Adrenal gland (tissue), 5 donors: ENCODE measurements around the gene SIGLEC9.

Experiments used
- POLR2A ChIP-seq, 2 donors: fragments of 450-650 bp; IDR thresholded peaks; one replicate each; pipeline ENCODE4 v1.6.1; 2017; ENCODE audit warnings: antibody characterized with exemption in 2 of 2, mild to moderate bottlenecking in 2 of 2, moderate library complexity in 1 of 2
- TF ChIP-seq, protein P1 (sequence below), 6 experiments: fragments of 450-650 bp in 4 of 6; fragments of 200-600 bp in 2 of 6; sonication (generic) in 1 of 6; IDR thresholded peaks; 1 replicate in 5 of 6; 2 replicates in 1 of 6; pipeline versions ENCODE4 v1.5.1 to v1.8.0; 2016 to 2021; ENCODE audit warnings: antibody characterized with exemption in 6 of 6, mild to moderate bottlenecking in 2 of 6, moderate library complexity in 1 of 6
- donor health status: DM: no; HTN: no; CAD: no.

- no peak for TF ChIP-seq POLR2A (IDR thresholded peaks at IDR 0.05)
- TF ChIP-seq, protein P1, sequence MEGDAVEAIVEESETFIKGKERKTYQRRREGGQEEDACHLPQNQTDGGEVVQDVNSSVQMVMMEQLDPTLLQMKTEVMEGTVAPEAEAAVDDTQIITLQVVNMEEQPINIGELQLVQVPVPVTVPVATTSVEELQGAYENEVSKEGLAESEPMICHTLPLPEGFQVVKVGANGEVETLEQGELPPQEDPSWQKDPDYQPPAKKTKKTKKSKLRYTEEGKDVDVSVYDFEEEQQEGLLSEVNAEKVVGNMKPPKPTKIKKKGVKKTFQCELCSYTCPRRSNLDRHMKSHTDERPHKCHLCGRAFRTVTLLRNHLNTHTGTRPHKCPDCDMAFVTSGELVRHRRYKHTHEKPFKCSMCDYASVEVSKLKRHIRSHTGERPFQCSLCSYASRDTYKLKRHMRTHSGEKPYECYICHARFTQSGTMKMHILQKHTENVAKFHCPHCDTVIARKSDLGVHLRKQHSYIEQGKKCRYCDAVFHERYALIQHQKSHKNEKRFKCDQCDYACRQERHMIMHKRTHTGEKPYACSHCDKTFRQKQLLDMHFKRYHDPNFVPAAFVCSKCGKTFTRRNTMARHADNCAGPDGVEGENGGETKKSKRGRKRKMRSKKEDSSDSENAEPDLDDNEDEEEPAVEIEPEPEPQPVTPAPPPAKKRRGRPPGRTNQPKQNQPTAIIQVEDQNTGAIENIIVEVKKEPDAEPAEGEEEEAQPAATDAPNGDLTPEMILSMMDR (IDR thresholded peaks at IDR 0.05): no peak
Measured at GRCh38 chr19:51097796-51098195, 26.9 kb upstream of the SIGLEC9 start.
